Measurements from ENCODE around the gene FSIP2. TPM values are rescaled to one million over a fixed set of nuclear protein-coding genes. Genes with fewer than 3 reads are reported as not detected.

The FSIP2 gene
- total and polyA plus RNA-seq, 2 donors (not counting 3 experiments of a cell fraction or from before 2014, with no cell fraction given) = 0.04 to 0.24 TPM

GRCh38 chr2:185860321-185860720, 121.7 kb downstream of the FSIP2 start:
- DNase-seq (ENCODE audit: low read depth, low spot score) (no peak), FAIRE-seq (no peak)
- POLR2A ChIA-PET = no interaction called here
- no peaks in the 10 kb centered on the region for H3K9me3 ChIP-seq (replicated peaks; ENCODE audit: control insufficient read depth, insufficient read depth, low read length)
- H3K9me1 ChIP-seq (replicated peaks; ENCODE audit: control insufficient read depth, extremely low read depth, insufficient read depth, low read length) = no peaks in the 10 kb centered on the region
- no peak overlapping the region for H3K27ac ChIP-seq (ENCODE audit: insufficient read depth, low read depth, low read length)
- no peak overlapping the region for H3K4me3 ChIP-seq (replicated peaks in 1 of 3; ENCODE audit: insufficient read depth in 1 of 3, low read depth in 1 of 3, low read length in 3 of 3)
- H3K4me1 ChIP-seq (ENCODE audit: control insufficient read depth, extremely low read depth, insufficient read depth, low read length) = no peaks in the 10 kb centered on the region
- CTCF ChIA-PET = no interaction called here
- dilution Hi-C loops (cut with MboI; ENCODE audit: extremely low pct_ligation_motif_present, low sequenced_read_pairs) = no loop called here
- no peaks in the 10 kb centered on the region for H3K27me3 ChIP-seq (ENCODE audit: control insufficient read depth in 2 of 2, insufficient read depth in 2 of 2, low read length in 2 of 2)
- BruUV-seq (replicated peaks) = no TSS peak
- intact Hi-C loops (cut with micrococcal nuclease) = no loop called here
- H3K79me2 ChIP-seq (ENCODE audit: control insufficient read depth, insufficient read depth, low read length) = no peaks in the 10 kb centered on the region
- H3K36me3 ChIP-seq (ENCODE audit: control insufficient read depth in 2 of 2, extremely low read depth in 1 of 2, insufficient read depth in 2 of 2, low read length in 2 of 2) = no peaks in the 10 kb centered on the region
- H3K4me2 ChIP-seq (ENCODE audit: insufficient read depth, low read length) = no peak overlapping the region
- H3K9ac ChIP-seq (replicated peaks; ENCODE audit: extremely low read depth, insufficient read depth, low read length) = no peak overlapping the region
- no peaks in the 10 kb centered on the region for H4K20me1 ChIP-seq (replicated peaks; ENCODE audit: control insufficient read depth, extremely low read depth, insufficient read depth, low read length)
- TF ChIP-seq POLR2A (IDR thresholded peaks at IDR 0.05; ENCODE audit: low read depth, low read length) (no peak), JUN (IDR thresholded peaks at IDR 0.05; ENCODE audit: borderline replicate concordance, insufficient read depth, insufficient read length, low read depth) (no peak), POLR2AphosphoS5 (IDR thresholded peaks at IDR 0.05; ENCODE audit: insufficient read depth, low read depth, low read length) (no peak), MYC (IDR thresholded peaks at IDR 0.05; ENCODE audit: low read depth, low read length) (no peak), GATA2 (IDR thresholded peaks at IDR 0.05; ENCODE audit: insufficient read depth, insufficient read length, low read depth, low read length) (no peak), FOS (IDR thresholded peaks at IDR 0.05; ENCODE audit: borderline replicate concordance, insufficient read depth, low read length) (no peak), MAX (IDR thresholded peaks at IDR 0.05; ENCODE audit: insufficient read depth, insufficient read length) (no peak)
- no peak overlapping the region for H2AFZ ChIP-seq (ENCODE audit: low read depth, low read length)

GRCh38 chr2:185862657-185863398, 124.2 kb downstream of the FSIP2 start:
- dilution Hi-C loops (cut with MboI; ENCODE audit: extremely low pct_ligation_motif_present, low sequenced_read_pairs) (no loop called here), intact Hi-C loops (cut with micrococcal nuclease) (no loop called here)
- TF ChIP-seq CTCF (IDR thresholded peaks at IDR 0.05; ENCODE audit: extremely low read depth in 1 of 2, insufficient read depth in 1 of 2, low read depth in 1 of 2, low read length in 2 of 2) (no peak), JUN (IDR thresholded peaks at IDR 0.05; ENCODE audit: borderline replicate concordance, insufficient read depth, insufficient read length, low read depth) (no peak), FOS (IDR thresholded peaks at IDR 0.05; ENCODE audit: borderline replicate concordance, insufficient read depth, low read length) (no peak), POLR2A (IDR thresholded peaks at IDR 0.05; ENCODE audit: low read depth, low read length) (no peak), GATA2 (IDR thresholded peaks at IDR 0.05; ENCODE audit: insufficient read depth, insufficient read length, low read depth, low read length) (no peak), EZH2 (IDR thresholded peaks at IDR 0.05; ENCODE audit: borderline replicate concordance, low read depth, low read length, severe bottlenecking) (no peak), MAX (IDR thresholded peaks at IDR 0.05; ENCODE audit: insufficient read depth, insufficient read length) (no peak), POLR2AphosphoS5 (IDR thresholded peaks at IDR 0.05; ENCODE audit: insufficient read depth, low read depth, low read length) (no peak), MYC (IDR thresholded peaks at IDR 0.05; ENCODE audit: low read depth, low read length) (no peak)
- no peaks in the 10 kb centered on the region for H4K20me1 ChIP-seq (replicated peaks; ENCODE audit: control insufficient read depth, extremely low read depth, insufficient read depth, low read length)
- H3K79me2 ChIP-seq (ENCODE audit: control insufficient read depth, insufficient read depth, low read length) = no peaks in the 10 kb centered on the region
- no peaks in the 10 kb centered on the region for H3K9me1 ChIP-seq (replicated peaks; ENCODE audit: control insufficient read depth, extremely low read depth, insufficient read depth, low read length)
- H3K9me3 ChIP-seq (replicated peaks; ENCODE audit: control insufficient read depth, insufficient read depth, low read length) = no peaks in the 10 kb centered on the region
- H3K27ac ChIP-seq (ENCODE audit: insufficient read depth, low read depth, low read length) = no peak overlapping the region
- ChIA-PET POLR2A (no interaction called here), CTCF (no interaction called here)
- no peak overlapping the region for H3K4me3 ChIP-seq (replicated peaks in 1 of 3; ENCODE audit: insufficient read depth in 1 of 3, low read depth in 1 of 3, low read length in 3 of 3)
- BruUV-seq (replicated peaks) = no TSS peak
- H3K4me2 ChIP-seq (ENCODE audit: insufficient read depth, low read length) = no peak overlapping the region
- no peaks in the 10 kb centered on the region for H3K36me3 ChIP-seq (ENCODE audit: control insufficient read depth in 2 of 2, extremely low read depth in 1 of 2, insufficient read depth in 2 of 2, low read length in 2 of 2)
- no peaks in the 10 kb centered on the region for H3K4me1 ChIP-seq (ENCODE audit: control insufficient read depth, extremely low read depth, insufficient read depth, low read length)
- H2AFZ ChIP-seq (ENCODE audit: low read depth, low read length) = no peak overlapping the region
- FAIRE-seq (no peak), DNase-seq (ENCODE audit: low read depth, low spot score) (no peak)
- no peak overlapping the region for H3K9ac ChIP-seq (replicated peaks; ENCODE audit: extremely low read depth, insufficient read depth, low read length)
- no peaks in the 10 kb centered on the region for H3K27me3 ChIP-seq (ENCODE audit: control insufficient read depth in 2 of 2, insufficient read depth in 2 of 2, low read length in 2 of 2)

Measured in endothelial cell of umbilical vein (primary cell).